SKM-1 treated with dmso at 0.1 percent for 144 hours (cell line): ENCODE data around the gene CRACR2A.

ENCODE experiments used
- DNase-seq: peaks from one replicate; lab custom pipeline; 2025; ENCODE audit not compliant: unreplicated experiment; lab: John Stamatoyannopoulos, UW

The CRACR2A gene

DNA sequence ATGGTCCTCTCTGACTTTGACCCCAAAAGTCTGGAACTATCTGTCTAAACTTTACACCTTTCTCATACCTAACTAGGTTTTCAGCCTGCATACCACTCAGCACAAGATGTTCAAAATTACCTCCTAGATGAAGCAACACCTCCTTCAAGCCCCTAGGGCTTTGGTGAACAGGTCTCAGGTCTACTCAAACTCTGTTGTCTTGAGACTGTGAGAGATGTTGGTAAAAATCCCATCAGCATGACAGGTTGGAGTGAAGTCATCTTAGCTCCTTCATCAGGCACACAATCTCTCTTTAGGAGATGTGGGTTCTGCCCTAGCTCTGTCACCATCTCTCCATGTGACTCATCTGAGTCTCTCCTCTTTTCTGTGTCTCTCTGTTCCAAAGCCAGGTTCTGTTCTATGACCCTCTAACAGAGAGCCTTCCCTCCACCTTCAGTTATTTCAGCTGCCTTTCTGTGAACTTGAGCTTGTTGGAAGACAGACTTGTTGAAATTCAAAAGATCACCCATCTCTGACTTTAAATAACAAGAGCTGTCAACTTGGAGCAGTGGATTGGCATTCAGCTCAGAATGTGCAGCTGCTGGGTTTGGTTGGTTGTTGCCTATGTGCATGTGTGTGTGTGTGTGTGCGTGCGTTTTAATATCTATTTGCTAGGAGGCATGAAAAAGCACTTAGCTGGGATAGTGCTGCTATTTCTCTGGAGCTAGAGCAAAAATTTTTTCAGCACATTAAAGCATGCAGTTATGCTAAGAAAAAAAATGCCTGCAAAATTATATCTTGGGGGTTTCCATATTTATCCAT lies 130.7 kb downstream of the CRACR2A start:
- DNase-seq = no peak

DNA sequence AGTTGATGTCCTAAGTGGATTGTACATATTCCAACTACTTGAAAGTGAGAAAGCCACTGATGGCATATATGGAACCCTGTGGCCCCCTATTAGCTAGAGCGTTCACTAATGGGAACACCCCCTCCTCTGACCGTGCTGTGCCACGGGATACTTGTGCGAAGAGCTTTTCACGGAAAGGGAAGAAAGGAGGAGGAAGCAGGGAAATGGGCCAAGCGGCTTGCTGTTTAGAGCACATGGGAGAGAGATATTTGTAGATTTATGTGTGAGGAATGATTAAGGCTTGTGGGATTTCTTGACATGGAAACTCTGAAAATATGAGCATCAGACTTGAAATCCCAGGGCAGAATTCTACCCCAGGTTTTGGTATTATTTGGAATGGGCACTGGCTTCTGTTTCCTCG lies 132.1 kb downstream of the CRACR2A start:
- no peak for DNase-seq

DNA sequence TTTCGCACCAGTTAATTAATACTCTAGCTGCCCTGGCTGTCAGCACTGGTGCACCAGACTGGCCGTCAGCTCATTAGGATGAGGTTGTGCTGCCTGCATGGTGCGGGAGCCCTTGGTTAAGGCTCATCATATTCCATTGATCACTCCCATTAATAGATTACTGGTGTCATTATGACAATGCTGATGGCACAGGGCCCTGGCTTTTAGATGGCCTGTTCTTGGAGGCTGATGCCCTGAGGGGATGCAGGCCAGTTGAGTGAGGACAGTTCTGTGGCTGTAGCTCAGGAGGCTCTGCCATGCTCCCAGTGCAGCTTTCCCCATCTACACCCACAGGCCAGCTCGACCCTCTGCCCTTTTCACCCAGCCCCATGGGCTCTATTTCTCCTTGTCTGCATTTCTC lies 135.3 kb downstream of the CRACR2A start:
- no peak for DNase-seq

DNA sequence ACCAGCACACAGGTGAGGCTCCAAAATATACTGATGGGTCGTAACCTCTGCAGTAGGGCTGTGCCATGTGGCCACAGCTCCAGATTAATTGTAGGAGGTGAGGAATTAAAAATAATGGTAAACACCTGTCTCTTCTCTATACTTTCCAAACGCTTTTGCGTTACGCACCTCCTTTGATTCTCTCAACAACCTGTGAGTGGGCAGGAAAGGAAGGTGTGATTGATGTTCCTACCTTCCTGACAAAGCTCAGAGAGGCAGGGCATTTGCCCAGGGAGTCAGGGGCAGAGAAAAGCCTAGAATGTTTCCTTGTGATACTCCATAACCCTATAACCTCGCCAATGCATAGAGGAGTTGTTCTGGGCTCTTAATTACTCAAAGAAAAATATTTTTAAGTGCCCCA lies 137.0 kb downstream of the CRACR2A start:
- no peak for DNase-seq

DNA sequence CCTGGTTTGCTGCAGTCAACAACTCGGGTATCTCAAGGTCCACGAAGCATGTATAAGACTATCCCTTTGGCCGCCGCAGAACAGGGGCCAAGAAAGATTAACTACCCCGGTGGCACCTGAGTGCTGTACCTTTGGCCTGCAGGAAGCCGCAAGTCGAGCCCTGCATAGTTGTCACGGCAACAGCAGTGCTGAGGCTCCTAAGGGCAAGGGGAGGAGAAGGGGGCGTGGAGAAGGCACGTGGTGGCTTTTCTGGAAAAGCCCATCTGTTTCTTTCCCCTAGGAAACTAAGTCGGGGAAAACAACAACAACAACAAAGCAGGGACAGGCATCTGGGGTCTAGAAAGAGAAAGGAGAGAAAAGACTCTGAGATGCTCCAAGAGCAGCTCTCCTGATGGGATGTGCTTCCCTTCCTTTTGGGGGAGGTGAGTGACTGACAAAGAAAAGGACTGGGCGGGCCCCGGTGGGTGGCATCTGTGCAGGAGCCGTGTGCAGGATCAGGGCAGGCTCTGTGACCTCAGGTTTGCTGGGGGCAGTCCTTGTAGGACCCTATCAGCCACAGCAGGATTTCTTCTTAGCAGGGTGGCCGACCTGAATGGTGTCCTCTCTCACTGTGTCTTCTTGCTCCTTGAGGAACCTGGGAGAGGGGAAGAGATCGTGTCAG lies 138.0 kb downstream of the CRACR2A start:
- DNase-seq = no peak

DNA sequence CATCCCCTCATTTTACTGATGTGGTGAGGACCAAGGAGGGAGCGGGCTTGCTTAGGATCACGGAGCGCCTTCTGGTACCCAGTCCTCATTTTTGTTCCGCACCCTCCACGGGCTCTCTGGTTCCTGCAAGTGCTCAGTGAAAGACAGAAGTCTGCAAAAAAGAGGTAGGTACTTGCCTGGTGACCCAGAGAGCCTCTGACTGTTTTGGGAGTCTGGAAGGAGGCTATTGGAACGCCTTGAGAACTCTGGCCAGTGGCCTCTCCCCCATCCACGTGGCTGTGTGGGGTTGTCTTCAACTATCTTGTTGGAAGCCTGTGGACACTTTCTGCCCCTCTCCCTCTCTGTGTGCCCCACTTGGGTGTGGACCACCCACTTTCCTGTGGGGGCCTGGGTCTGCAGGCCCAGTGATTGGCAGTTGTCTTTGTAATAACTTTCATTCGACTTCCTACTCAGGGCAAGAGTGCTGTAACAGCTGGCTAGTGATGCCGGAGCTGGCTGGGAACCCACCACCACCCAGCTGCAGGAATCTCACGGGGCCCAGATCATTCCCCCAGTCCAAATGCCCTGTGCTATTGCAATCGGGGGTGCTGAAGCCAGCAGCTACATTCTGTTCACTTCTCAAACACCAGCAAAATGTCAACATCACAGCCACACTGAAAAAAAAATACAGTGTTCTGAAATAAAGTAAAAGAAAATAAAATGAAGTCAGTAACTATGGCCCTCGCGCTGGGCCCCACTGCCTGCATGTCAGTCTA lies 139.1 kb downstream of the CRACR2A start:
- no peak for DNase-seq

DNA sequence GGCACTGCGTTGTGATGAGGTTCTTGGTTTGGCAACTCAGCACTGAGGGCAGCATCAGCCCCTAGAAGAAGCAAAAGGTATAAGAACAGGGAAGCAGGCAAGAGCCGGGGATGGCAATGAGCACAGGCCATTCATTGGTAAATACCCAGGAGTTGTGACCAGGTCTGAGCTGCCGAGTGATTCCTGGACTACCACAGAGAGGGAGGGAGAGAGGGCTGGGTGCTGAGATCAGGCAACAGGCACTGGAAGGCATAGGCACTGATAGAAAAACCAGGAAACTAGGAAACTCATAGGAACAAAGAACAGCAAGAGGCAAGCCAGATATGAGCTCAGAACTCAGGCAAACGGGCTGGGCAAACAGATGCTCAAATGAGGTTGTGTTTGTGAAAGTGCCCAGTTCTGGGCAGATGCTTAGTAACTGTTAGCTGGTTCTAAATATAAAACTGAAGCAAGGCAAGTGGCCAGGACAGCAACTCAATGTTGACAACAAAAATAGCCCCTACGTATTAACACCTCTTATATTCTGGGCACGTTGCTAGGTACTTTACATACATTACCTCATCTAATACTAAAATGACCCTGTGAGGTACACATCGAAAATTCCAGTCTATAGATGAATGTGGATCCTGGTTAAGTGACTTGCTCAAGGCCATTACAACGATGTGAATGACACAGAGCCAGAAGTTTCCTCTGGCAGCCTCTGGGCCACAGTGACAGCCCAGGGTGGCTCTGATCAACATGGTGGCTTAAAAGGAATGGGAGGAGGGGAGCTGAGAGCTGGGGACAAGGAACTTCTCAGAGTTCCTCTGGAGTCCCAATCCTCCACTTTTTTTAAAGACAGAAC lies 140.8 kb downstream of the CRACR2A start:
- no peak for DNase-seq

DNA sequence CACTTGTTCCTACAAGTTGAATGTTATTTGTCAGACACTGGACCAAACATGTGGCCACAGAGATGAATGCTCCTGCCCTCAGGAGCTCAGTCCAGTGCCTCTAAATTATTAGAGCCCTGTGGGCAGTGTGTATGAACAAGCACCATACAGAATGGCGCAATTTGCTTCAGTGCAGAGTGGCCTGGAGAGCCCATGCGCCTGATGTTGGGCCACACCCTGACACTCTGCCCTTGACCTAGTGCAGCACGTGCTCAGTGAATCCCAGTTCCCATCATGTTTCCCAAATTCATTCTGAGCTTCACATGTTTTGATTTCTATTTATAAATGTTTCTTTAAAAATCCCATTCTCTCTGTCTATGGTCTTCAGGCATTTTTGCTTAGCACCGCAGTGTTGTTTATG lies 145.1 kb downstream of the CRACR2A start:
- no peak for DNase-seq

DNA sequence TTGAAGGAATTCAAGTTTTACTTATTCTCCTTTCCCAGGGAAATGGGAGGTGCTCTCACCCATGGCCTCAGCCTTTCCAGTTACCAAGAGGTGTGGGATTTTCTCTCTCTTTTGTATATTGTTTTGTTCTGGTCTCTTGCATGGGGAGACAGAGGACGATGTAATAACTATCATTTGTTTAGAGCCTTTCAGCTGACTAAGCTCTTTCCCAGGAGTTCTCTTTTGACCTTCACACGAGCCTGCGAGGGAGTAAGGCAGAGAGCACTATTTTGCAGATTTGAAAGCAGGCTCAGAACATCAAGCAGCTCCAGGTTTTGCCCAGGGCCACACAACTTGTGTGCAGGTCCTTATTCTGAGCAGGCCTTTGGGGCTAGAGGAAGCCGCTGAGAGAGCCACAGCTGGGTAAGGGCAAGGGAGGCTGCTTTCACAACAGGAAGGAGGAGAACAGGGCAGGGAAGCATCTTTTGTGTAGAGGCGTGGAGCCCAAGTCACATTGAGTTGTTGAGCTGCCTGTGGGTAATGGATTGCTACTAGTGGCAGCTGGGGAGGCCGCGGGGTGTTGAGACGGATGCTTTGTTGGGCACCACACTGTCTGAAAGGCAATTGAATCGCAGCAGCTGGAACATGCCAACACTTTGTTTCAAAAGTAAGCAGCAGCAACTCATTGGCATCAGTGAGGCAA lies 145.7 kb downstream of the CRACR2A start:
- no peak for DNase-seq

DNA sequence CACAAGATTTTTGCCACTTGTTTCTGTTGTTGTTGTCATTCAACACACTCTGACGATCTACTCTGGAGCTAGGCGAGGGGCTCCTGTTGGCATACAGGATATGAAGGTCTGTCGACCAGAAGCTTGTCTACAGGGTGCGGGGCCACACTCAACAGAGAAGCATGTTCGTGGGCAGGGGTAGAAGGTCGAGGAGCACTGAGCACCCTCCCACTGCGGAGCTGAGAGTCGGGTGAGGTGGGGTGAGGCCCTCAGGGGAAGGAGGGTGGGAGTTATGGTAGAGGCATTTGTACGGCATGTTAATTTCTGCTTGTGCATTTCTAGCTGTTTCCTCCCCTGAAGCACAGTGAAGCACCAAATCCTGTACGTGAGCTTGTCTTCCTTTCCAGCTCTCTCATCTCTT lies 146.8 kb downstream of the CRACR2A start:
- DNase-seq = no peak

DNA sequence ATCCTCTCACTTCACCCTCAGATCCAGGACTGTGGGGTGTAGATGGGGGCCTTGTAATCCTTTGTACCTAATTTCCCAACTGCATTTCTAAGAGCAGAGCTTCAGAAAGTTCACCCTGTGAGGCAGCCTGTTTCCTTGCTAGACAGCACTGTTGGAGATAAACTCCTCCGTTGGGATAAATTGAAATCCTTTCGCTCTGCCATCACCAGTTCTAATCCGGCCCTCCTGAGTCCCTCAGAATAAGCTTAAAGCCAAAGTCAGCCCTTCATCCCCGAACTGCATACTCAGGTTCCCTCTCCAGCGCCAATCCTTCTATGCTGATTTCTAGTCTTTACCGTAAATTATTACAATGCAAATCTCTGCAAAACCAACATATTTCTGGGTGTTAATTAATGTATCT lies 147.2 kb downstream of the CRACR2A start:
- DNase-seq = no peak

DNA sequence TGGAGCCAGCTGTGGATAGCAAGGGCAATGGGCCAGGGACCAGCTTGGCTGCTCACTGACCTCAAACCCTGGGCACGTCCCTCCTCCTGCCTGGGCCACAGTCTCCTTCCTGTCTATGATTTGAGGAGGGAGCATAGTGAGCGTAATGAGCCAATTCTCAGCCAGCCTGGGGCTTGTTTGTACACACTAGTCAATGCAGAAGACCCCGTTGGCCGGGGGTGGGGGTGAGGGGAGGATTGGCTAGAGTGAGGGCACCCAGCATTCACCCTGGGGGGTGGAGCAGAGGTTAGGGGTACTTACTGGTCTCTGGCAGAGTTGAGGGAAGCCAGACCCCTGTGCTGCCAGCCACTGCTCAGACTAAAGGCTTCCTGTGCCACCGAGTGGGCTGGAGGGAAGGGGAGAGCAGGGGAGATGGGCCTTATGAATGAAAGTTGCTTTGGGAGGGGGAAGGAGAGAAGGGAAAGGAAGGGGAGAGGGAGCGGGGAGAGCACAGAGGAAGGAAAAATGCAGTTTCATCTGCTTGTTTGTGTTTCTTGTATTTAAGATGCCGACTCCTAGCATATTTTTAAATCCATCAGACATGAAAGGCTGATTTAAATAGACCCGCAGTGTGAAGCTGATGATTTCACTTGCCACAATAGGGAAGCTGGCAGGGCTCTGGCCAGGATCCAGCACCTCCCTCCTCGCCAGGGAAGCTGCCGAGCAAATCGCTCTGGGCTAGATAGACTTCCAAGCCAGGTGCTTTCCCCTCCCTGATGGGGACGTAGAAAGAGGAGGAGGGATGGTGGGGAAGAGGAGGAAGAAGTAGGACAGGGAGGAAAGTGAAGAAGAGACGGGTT lies 147.9 kb downstream of the CRACR2A start:
- no peak for DNase-seq

DNA sequence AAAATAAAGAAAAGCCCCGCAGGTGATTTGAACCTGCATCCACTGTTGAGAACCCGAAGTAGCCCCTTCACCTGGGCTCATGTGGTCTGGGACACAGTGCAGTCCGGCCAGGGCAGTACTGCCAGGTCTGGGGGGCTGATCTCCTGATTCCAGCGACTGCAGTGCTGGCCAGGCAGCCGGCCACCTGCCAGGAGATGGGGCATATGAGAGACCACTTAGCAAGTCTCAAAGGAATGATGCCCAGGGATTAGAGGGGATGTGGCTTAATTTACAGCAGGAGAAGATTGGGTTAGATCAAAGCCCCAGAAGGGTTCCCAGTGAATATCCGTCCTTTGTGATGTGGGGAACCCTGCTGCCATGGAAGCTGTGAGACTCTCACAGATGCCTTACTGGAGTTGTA lies 148.6 kb downstream of the CRACR2A start:
- DNase-seq = no peak

DNA sequence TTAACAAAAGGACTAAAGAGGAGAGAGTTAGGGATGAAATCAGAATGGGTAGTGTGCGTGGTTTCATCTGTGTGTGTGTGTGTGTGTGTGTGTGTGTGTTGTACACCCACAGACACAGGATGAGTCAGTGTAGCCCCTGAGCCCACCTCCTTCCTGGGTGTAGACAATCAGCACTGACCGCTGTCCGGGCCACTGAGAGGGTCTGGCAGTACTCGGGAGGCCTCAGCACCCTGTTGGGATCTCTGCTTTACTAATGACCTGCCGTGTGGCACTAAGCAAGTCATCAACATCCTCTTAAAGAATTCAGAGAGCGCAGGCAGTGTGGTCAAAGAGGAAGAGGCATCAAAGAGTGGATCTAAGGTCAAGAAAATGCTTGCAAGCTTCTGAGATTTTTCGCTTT lies 149.3 kb downstream of the CRACR2A start:
- no peak for DNase-seq

DNA sequence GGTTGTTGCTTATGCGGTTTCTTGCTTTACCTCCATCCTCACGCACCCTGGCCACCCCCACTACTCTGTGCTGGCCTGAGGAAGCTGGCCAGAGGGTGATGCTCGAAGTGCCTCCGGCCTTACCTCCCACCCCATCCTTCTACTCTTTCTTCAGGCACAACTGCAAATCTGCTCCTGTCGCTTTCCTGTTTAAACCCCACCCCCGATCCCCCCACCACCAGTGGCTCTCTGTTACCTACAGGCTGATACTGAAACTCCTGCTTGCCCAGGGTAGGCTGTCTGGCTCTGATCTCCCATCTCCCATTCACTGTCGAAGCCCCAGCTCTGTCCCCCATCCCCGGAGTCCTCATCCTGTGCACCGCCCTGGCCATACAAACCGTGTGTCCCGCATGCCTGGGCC lies 150.4 kb downstream of the CRACR2A start:
- no peak for DNase-seq

DNA sequence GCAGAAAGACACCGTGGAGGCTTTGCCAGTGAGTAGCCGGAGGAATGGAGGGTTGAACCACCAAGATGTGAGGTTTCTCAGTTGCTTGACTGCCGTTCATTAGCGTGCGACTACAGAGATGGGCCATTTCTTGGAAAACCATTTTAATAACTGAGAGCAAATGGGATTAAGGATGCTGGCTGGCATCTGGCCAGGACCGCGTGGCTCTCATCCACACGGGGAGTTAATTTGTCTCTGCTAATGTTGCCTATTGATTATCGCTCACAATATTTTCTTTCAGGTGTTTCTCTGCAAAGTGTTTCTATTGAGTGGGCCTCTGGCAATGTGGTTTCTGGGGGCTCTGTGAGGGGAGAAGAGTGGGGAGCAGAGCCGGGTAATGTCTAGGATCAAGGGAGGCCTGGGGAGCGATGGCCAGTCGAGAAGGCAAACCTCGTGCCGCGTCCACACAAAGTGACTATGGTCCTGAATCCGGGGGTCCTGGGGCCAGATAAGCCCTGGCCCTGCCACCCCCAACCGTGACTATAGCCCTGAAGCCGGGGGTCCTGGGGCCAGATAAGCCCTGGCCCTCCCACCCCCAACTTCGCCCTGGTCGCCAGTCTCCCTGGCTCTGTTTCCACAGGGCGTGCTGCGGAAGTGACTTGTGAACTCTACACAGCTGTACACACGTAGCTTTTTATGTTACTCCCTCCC lies 151.3 kb downstream of the CRACR2A start:
- no peak for DNase-seq

DNA sequence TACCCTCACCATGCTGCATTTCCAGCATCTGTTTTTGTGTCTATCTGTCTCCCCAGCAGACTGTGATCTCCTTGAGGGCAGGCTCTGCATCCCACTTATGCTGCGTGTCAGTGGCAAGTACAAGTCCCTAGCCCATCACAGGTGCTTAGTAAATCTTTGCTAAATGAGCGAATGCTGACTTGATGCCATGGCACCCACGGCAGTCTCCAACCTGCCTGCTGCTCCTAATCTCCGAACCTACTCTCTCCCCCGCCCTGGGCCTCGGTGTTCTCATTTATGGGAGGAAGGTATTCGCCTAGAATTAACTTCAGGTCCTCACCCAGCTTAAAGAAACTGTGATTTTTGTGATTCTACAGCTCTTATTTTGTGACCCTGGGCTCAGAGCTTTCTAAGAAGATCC lies 152.0 kb downstream of the CRACR2A start:
- no peak for DNase-seq

DNA sequence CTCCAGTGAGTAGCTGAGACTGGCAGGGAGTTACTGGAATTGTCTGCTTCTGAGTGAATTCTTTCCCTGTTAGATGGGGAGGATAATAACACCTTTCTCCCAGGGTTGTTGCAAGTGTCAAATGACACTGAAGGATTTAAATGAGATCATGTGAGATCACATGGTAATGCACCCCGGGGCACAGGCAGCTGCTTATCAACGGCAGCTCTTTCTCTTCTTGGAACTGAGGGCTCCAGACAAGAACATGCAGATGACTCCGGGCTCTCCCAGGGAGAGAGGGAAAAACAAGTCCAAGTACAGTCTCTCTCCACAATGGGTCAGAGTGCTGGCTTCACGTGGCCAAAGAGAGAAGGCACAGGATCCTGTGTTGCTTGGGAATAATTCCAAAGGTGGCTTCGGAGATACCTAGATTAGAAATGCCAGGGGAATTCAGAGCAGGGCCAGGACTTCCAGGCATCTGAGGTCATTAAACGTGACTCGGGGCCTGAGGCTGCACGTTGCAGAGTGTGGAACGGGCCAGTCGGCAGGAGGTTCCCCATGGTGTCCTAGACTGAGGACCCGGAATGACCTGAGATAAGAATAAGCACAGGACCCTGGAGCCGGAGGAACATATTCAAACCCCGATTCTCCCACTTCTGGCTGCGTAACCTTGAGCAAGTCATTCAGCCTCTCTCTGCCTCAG lies 152.7 kb downstream of the CRACR2A start:
- DNase-seq = no peak
